HEK293 (cell line): ENCODE measurements around the gene ZFAND3.

Experiments
- CTCF ChIA-PET: fragments of 350-600 bp; formaldehyde crosslinking; extraction: SDS; loops from one replicate; lab custom pipeline; 2021; ENCODE audit warnings: antibody characterized with exemption; lab: Yijun Ruan, JAX
- POLR2A ChIA-PET: fragments of 300-600 bp; formaldehyde crosslinking; extraction: SDS; loops from one replicate; lab custom pipeline; 2020; ENCODE audit warnings: antibody characterized with exemption, inconsistent platforms; lab: Yijun Ruan, JAX
- H3K27ac ChIP-seq: fragments of 200-500 bp; sonication (Bioruptor generic); 2 replicates; pipeline ENCODE4 v1.5.1; 2014; ENCODE audit warnings: low read depth, low read length, control low read depth, inconsistent platforms; ENCODE audit errors: extremely low read depth
- H3K36me3 ChIP-seq, 2 experiments: fragments of 200-500 bp in 1 of 2; sonication (Bioruptor generic) in 1 of 2; 1 replicate in 1 of 2; 2 replicates in 1 of 2; pipeline ENCODE4 v1.5.1; 2014 to 2017; ENCODE audit warnings: inconsistent platforms in 2 of 2, low read length in 2 of 2; ENCODE audit not compliant: control insufficient read depth in 2 of 2, insufficient read depth in 1 of 2
- H3K4me1 ChIP-seq: fragments of 200-500 bp; sonication (Bioruptor generic); 2 replicates; pipeline ENCODE4 v1.5.1; 2014; ENCODE audit warnings: mild to moderate bottlenecking, low read length, inconsistent platforms; ENCODE audit not compliant: control insufficient read depth, insufficient read depth
- H3K4me3 ChIP-seq: 2 replicates; pipeline ENCODE4 v1.5.1; 2011; ENCODE audit warnings: low read depth, mild to moderate bottlenecking, control low read depth, low read length, moderate library complexity
- H3K9me3 ChIP-seq: fragments of 200-500 bp; sonication (Bioruptor generic); 2 replicates; pipeline ENCODE4 v1.5.1; 2014; ENCODE audit warnings: low read depth, low read length, inconsistent platforms; ENCODE audit not compliant: control insufficient read depth, insufficient read depth
- EGR2 ChIP-seq: fragments of 450-650 bp; formaldehyde crosslinking; IDR thresholded peaks from 2 replicates; pipeline ENCODE4 v1.5.1; 2016; ENCODE audit warnings: low read depth, missing biosample characterization, missing genetic modification characterization
- SETDB1 ChIP-seq: IDR thresholded peaks from one replicate; pipeline ENCODE4 v1.6.1; 2017; ENCODE audit warnings: mild to moderate bottlenecking, low read length, moderate library complexity, mixed read lengths; ENCODE audit not compliant: insufficient read length
- SP2 ChIP-seq: fragments of 450-650 bp; formaldehyde crosslinking; IDR thresholded peaks from 2 replicates; pipeline ENCODE4 v1.5.1; 2016; ENCODE audit warnings: missing biosample characterization, missing genetic modification characterization
- SP3 ChIP-seq: fragments of 450-650 bp; formaldehyde crosslinking; IDR thresholded peaks from 2 replicates; pipeline ENCODE4 v1.5.1; 2016; ENCODE audit warnings: missing biosample characterization, missing genetic modification characterization
- ZFP69B ChIP-seq: fragments of 450-650 bp; formaldehyde crosslinking; IDR thresholded peaks from 2 replicates; pipeline ENCODE4 v1.5.1; 2016; ENCODE audit warnings: missing biosample characterization, missing genetic modification characterization
- ZNF121 ChIP-seq: fragments of 450-650 bp; formaldehyde crosslinking; IDR thresholded peaks from 2 replicates; pipeline ENCODE4 v1.5.1; 2016; ENCODE audit warnings: missing biosample characterization, missing genetic modification characterization
- ZNF133 ChIP-seq: fragments of 450-650 bp; formaldehyde crosslinking; IDR thresholded peaks from 2 replicates; pipeline ENCODE4 v1.5.1; 2016; ENCODE audit warnings: missing biosample characterization, missing genetic modification characterization
- ZNF292 ChIP-seq: fragments of 450-650 bp; formaldehyde crosslinking; IDR thresholded peaks from 2 replicates; pipeline ENCODE4 v1.5.1; 2016; ENCODE audit warnings: low read depth, missing biosample characterization, missing genetic modification characterization, borderline replicate concordance
- ZNF37A ChIP-seq: fragments of 450-650 bp; IDR thresholded peaks from 2 replicates; pipeline ENCODE4 v1.5.1; 2018; ENCODE audit warnings: missing biosample characterization, missing genetic modification characterization
- ZNF514 ChIP-seq: fragments of 450-650 bp; formaldehyde crosslinking; IDR thresholded peaks from 2 replicates; pipeline ENCODE4 v1.5.1; 2016; ENCODE audit warnings: missing biosample characterization, missing genetic modification characterization
- ZNF521 ChIP-seq: fragments of 450-650 bp; formaldehyde crosslinking; IDR thresholded peaks from 2 replicates; pipeline ENCODE4 v1.5.1; 2017; ENCODE audit warnings: missing biosample characterization, mild to moderate bottlenecking, missing genetic modification characterization
- ZNF529 ChIP-seq: fragments of 450-650 bp; formaldehyde crosslinking; IDR thresholded peaks from 2 replicates; pipeline ENCODE4 v1.5.1; 2017; ENCODE audit warnings: missing genetic modification characterization, missing biosample characterization; ENCODE audit not compliant: insufficient replicate concordance
- ZNF645 ChIP-seq: fragments of 450-650 bp; formaldehyde crosslinking; IDR thresholded peaks from 2 replicates; pipeline ENCODE4; 2016; ENCODE audit warnings: missing biosample characterization, missing genetic modification characterization
- ZNF747 ChIP-seq: fragments of 450-650 bp; formaldehyde crosslinking; IDR thresholded peaks from 2 replicates; pipeline ENCODE4 v1.5.1; 2016; ENCODE audit warnings: missing biosample characterization, missing genetic modification characterization
- TF ChIP-seq, protein P1 (sequence below): fragments of 450-650 bp; formaldehyde crosslinking; IDR thresholded peaks from 2 replicates; pipeline ENCODE4 v1.5.1; 2017; ENCODE audit warnings: missing biosample characterization, missing genetic modification characterization
- TF ChIP-seq, protein P2 (sequence below): fragments of 450-650 bp; formaldehyde crosslinking; IDR thresholded peaks from 2 replicates; pipeline ENCODE4 v1.5.1; 2016; ENCODE audit warnings: missing biosample characterization, missing genetic modification characterization

Gene ZFAND3

DNA sequence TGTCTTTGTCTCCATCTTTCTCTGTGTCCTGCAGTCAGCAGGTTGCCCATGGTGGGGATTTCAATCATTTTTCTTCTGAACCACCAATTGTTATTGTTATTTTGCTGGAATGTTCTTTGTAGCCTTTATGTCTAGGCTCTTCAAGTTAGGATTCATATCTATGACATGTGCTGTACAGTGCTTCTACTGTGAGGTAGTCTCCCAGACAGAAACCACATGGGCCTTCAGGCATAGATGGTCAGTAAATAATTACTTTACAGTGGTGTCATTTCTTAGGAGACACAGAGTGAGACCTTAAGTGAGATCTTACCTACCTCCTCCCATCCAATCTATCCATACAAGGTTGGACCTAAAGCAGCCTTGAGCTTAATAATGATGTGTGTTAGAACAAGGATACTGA is 265.5 kb downstream of the ZFAND3 start:
- no peaks in the 10 kb centered on the region for H3K9me3 ChIP-seq
- ChIA-PET CTCF (no interaction called here), POLR2A (no interaction called here)
- TF ChIP-seq, protein P1, sequence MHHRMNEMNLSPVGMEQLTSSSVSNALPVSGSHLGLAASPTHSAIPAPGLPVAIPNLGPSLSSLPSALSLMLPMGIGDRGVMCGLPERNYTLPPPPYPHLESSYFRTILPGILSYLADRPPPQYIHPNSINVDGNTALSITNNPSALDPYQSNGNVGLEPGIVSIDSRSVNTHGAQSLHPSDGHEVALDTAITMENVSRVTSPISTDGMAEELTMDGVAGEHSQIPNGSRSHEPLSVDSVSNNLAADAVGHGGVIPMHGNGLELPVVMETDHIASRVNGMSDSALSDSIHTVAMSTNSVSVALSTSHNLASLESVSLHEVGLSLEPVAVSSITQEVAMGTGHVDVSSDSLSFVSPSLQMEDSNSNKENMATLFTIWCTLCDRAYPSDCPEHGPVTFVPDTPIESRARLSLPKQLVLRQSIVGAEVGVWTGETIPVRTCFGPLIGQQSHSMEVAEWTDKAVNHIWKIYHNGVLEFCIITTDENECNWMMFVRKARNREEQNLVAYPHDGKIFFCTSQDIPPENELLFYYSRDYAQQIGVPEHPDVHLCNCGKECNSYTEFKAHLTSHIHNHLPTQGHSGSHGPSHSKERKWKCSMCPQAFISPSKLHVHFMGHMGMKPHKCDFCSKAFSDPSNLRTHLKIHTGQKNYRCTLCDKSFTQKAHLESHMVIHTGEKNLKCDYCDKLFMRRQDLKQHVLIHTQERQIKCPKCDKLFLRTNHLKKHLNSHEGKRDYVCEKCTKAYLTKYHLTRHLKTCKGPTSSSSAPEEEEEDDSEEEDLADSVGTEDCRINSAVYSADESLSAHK: no peak
- no peak for TF ChIP-seq ZNF529 (tag by site-specific recombination)
- TF ChIP-seq ZFP69B (tag by site-specific recombination): no peak
- TF ChIP-seq ZNF133 (tag by site-specific recombination): no peak
- no peak overlapping the region for H3K4me3 ChIP-seq
- H3K27ac ChIP-seq: no peak overlapping the region
- H3K4me1 ChIP-seq: peaks cover 9% of the 10 kb centered on the region
- H3K36me3 ChIP-seq: peaks cover 0 to 8% of the 10 kb centered on the region in 2 experiments; a peak in 1 of 3 replicates

DNA sequence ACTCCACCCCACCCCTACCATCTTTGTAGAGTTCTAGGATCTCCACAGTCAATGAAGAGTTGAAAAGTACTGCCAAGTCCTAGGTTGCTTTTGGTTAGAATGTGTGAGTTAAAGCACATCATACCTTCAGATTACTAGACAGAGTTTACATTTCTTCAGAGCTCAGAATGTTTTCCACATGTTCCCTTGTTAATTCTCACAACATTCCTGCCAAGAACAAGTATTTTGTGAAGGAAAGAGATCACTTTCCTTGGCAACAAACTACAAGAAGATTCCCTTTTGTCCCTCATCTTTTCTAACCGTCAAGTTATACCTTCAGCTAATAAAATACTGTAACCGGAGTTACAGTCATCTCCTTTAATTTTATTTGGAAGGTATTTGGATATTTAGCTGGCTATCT is 266.8 kb downstream of the ZFAND3 start:
- CTCF ChIA-PET: no interaction called here
- Histone ChIP-seq H3K9me3 (no peaks in the 10 kb centered on the region), H3K36me3 (peaks cover 0 to 8% of the 10 kb centered on the region in 2 experiments; a peak in 1 of 3 replicates)

DNA sequence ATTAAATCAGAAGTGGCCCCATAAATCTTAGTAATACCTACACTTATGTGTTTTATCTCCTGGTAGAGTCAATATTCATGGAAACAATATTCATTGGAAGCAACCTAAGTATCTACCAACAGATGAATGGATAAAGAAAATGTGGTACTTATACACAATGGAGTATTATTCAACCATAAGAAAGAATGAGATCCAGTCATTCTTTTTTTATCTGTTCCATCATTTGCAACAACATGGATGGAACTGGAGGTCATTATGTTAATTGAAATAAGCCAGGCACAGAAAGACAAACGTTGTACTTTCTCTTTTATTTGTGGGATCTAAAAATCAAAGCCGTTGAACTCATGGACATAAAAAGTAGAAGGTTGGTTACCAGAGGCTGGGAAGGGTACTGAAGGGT is 268.5 kb downstream of the ZFAND3 start:
- ChIA-PET POLR2A (no interaction called here), CTCF (no interaction called here)
- Histone ChIP-seq H3K36me3 (peaks cover 0 to 3% of the 10 kb centered on the region in 2 experiments; a peak in 1 of 3 replicates), H3K4me3 (no peak overlapping the region), H3K27ac (no peak overlapping the region), H3K9me3 (no peaks in the 10 kb centered on the region), H3K4me1 (peaks cover 3% of the 10 kb centered on the region; the same call in 1 of the 2 replicates)
- TF ChIP-seq ZNF37A (tag by site-specific recombination): no peak
- no peak for TF ChIP-seq SP2 (tag by site-specific recombination)
- no peak for TF ChIP-seq ZNF514 (tag by site-specific recombination)
- TF ChIP-seq, protein P2, sequence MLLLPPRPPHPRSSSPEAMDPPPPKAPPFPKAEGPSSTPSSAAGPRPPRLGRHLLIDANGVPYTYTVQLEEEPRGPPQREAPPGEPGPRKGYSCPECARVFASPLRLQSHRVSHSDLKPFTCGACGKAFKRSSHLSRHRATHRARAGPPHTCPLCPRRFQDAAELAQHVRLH (tag by site-specific recombination): no peak
- TF ChIP-seq ZNF292 (tag by site-specific recombination): no peak
- no peak for TF ChIP-seq ZNF521 (tag by site-specific recombination)
- TF ChIP-seq EGR2 (tag by site-specific recombination): no peak
- TF ChIP-seq ZNF121 (tag by site-specific recombination): no peak
- TF ChIP-seq SETDB1: no peak
- TF ChIP-seq, all 188 proteins: peak for 0

More for the DNA sequence above, 266.8 kb downstream of the ZFAND3 start:
- Histone ChIP-seq H3K4me1 (peaks cover 3% of the 10 kb centered on the region; the same call in 1 of the 2 replicates), H3K27ac (no peak overlapping the region)
- no peak for TF ChIP-seq ZNF747
- no peak for TF ChIP-seq ZNF645 (tag by site-specific recombination)
- TF ChIP-seq, all 188 proteins: peak for 0
- no peak overlapping the region for H3K4me3 ChIP-seq
- POLR2A ChIA-PET: no interaction called here

DNA sequence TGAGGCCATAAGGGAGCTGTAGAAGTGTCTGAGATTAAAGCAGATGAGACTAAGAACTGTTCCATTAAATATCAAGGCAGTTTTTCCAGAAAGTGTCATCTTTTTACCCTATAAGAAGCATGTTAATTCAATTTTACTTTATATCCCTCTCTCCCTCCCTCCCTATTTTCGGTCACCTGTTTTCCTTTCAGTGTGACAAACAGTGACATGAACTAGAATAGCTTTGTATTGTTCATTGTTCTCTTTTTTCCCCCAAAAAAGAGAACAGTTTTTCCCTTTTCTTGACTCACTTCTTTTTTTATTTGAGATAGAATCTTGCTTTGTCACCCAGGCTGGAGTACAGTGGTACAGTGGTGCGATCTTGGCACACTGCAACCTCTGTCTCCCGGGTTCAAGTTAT is 269.3 kb downstream of the ZFAND3 start:
- Histone ChIP-seq H3K36me3 (no peaks in the 10 kb centered on the region), H3K9me3 (no peaks in the 10 kb centered on the region), H3K27ac (no peak overlapping the region), H3K4me3 (no peak overlapping the region), H3K4me1 (peaks cover 3% of the 10 kb centered on the region; the same call in 1 of the 2 replicates)
- ChIA-PET CTCF (interaction anchor here (1.2 kb wide), 1 partner anchor 13 kb away, joined by 3 read pairs; no protein-coding TSS in a partner anchor), POLR2A (no interaction called here)
- TF ChIP-seq SP3 (tag by site-specific recombination): no peak
